SK-N-SH (cell line): ENCODE results near the gene CHRM4. TPM values are rescaled to one million over a fixed set of nuclear protein-coding genes. Genes with fewer than 3 reads are reported as not detected.

ENCODE experiments used
- CTCF ChIA-PET: fragments of 300-600, 350-600 bp; formaldehyde crosslinking; extraction: SDS; loops from one replicate; lab custom pipeline; 2021; lab: Yijun Ruan, JAX
- POLR2A ChIA-PET: fragments of 350-600 bp; sonication (Branson Sonifier 250); formaldehyde crosslinking; extraction: SDS; loops from one replicate; lab custom pipeline; 2020; ENCODE audit warnings: antibody characterized with exemption, inconsistent platforms; lab: Yijun Ruan, JAX
- DNase-seq: peaks from one replicate; pipeline ENCODE4 v3.0.0; 2012
- H2AFZ ChIP-seq: fragments of 200-600 bp; sonication (generic); 2 replicates; pipeline ENCODE4 v1.8.1; 2016; ENCODE audit warnings: antibody characterized with exemption, mild to moderate bottlenecking, low read depth
- H3F3A ChIP-seq: fragments of 200-600 bp; sonication (generic); replicated peaks from 2 replicates; pipeline ENCODE3; 2016; ENCODE audit warnings: antibody characterized with exemption, mild to moderate bottlenecking; ENCODE audit not compliant: insufficient read depth
- H3K27ac ChIP-seq, 2 experiments: fragments of 200-500 bp in 1 of 2; fragments of 200-600 bp in 1 of 2; sonication (Bioruptor generic) in 1 of 2; sonication (generic), shearing (Covaris generic) in 1 of 2; 2 replicates each; pipeline versions ENCODE4 v1.5.1 to v1.6.1; 2014 to 2016; ENCODE audit warnings: low read depth in 2 of 2, inconsistent platforms in 1 of 2, low read length in 1 of 2, mild to moderate bottlenecking in 1 of 2, mixed read lengths in 1 of 2
- H3K27me3 ChIP-seq: fragments of 200-600 bp; sonication (generic), shearing (Covaris generic); 2 replicates; pipeline ENCODE4 v1.6.1; 2016; ENCODE audit warnings: mixed run types; ENCODE audit not compliant: insufficient read depth
- H3K36me3 ChIP-seq, 2 experiments: fragments of 200-500 bp in 1 of 2; fragments of 200-600 bp in 1 of 2; sonication (Bioruptor generic) in 1 of 2; sonication (generic) in 1 of 2; replicated peaks in 1 of 2; 2 replicates each; pipeline versions ENCODE3 to v1.5.1; 2014 to 2016; ENCODE audit warnings: low read length in 1 of 2, mild to moderate bottlenecking in 1 of 2; ENCODE audit not compliant: insufficient read depth in 2 of 2, control insufficient read depth in 1 of 2
- H3K4me1 ChIP-seq, 2 experiments: fragments of 200-500 bp in 1 of 2; fragments of 200-600 bp in 1 of 2; sonication (Bioruptor generic) in 1 of 2; sonication (generic), shearing (Covaris generic) in 1 of 2; 2 replicates each; pipeline versions ENCODE4 v1.5.1 to v1.6.1; 2014 to 2016; ENCODE audit warnings: low read depth in 1 of 2, low read length in 1 of 2, mixed run types in 1 of 2; ENCODE audit not compliant: insufficient read depth in 2 of 2, control insufficient read depth in 1 of 2
- H3K4me2 ChIP-seq: fragments of 200-600 bp; sonication (generic), shearing (Covaris generic); 2 replicates; pipeline ENCODE4 v1.6.1; 2017; ENCODE audit warnings: mixed run types
- H3K4me3 ChIP-seq, 2 experiments: fragments of 200-500 bp in 1 of 2; fragments of 200-600 bp in 1 of 2; sonication (Bioruptor generic) in 1 of 2; sonication (generic), shearing (Covaris generic) in 1 of 2; 2 replicates each; pipeline versions ENCODE4 v1.5.1 to v1.8.1; 2014 to 2016; ENCODE audit warnings: low read depth in 2 of 2, inconsistent platforms in 1 of 2, low read length in 1 of 2, mild to moderate bottlenecking in 1 of 2, mixed read lengths in 1 of 2, moderate library complexity in 1 of 2
- H3K79me2 ChIP-seq: fragments of 200-600 bp; sonication (generic); 2 replicates; pipeline ENCODE4 v1.8.1; 2017; ENCODE audit warnings: mild to moderate bottlenecking; ENCODE audit not compliant: insufficient read depth
- H3K9ac ChIP-seq: fragments of 200-600 bp; sonication (generic); 2 replicates; pipeline ENCODE4 v1.6.1; 2017; ENCODE audit warnings: mixed run types
- H3K9me2 ChIP-seq: fragments of 200-600 bp; sonication (generic); 2 replicates; pipeline ENCODE4 v1.6.1; 2017; ENCODE audit warnings: mixed run types
- H3K9me3 ChIP-seq: fragments of 200-600 bp; sonication (generic); 2 replicates; pipeline ENCODE4 v1.6.1; 2017; ENCODE audit warnings: mixed run types, mild to moderate bottlenecking, moderate library complexity
- H4K20me1 ChIP-seq: fragments of 200-600 bp; sonication (generic); 2 replicates; pipeline ENCODE4 v1.6.1; 2017; ENCODE audit warnings: mild to moderate bottlenecking, mixed run types; ENCODE audit not compliant: insufficient read depth
- CTCF ChIP-seq: fragments of 200-600 bp; sonication (generic); IDR thresholded peaks from 2 replicates; pipeline ENCODE4 v1.6.1; 2017; ENCODE audit warnings: antibody characterized with exemption, mild to moderate bottlenecking, moderate library complexity
- ELF1 ChIP-seq: IDR thresholded peaks from 2 replicates; pipeline ENCODE4 v1.4.0; 2012
- EP300 ChIP-seq, 2 experiments: IDR thresholded peaks; 2 replicates each; pipeline versions ENCODE4 v1.4.0 to v1.6.1; 2012; ENCODE audit warnings: borderline replicate concordance in 1 of 2, low read depth in 1 of 2, low read length in 1 of 2
- FOSL2 ChIP-seq: IDR thresholded peaks from 2 replicates; pipeline ENCODE4 v1.4.0; 2012; ENCODE audit warnings: low read depth, mild to moderate bottlenecking, moderate library complexity, borderline replicate concordance
- GABPA ChIP-seq: IDR thresholded peaks from 2 replicates; pipeline ENCODE4 v1.4.0; 2012; ENCODE audit warnings: low read depth, mild to moderate bottlenecking
- MAX ChIP-seq: IDR thresholded peaks from 2 replicates; pipeline ENCODE4 v1.4.0; 2012; ENCODE audit warnings: low read depth
- MXI1 ChIP-seq: IDR thresholded peaks from 2 replicates; pipeline ENCODE4 v1.6.1; 2012; ENCODE audit warnings: mild to moderate bottlenecking, low read depth, low read length, improper control_type of control experiment
- NRF1 ChIP-seq: IDR thresholded peaks from 2 replicates; pipeline ENCODE4 v1.6.1; 2012; ENCODE audit warnings: low read depth, mild to moderate bottlenecking, low read length
- POLR2AphosphoS5 ChIP-seq: IDR thresholded peaks from 2 replicates; pipeline ENCODE4 v1.6.1; 2012; ENCODE audit warnings: low read depth, low read length
- RAD21 ChIP-seq: IDR thresholded peaks from 2 replicates; pipeline ENCODE4 v1.6.1; 2012; ENCODE audit warnings: mild to moderate bottlenecking, low read length
- RCOR1 ChIP-seq: fragments of 150-350 bp; IDR thresholded peaks from 2 replicates; pipeline ENCODE4 v1.6.1; 2017; ENCODE audit warnings: antibody characterized with exemption, low read length
- RFX5 ChIP-seq: IDR thresholded peaks from 2 replicates; pipeline ENCODE4 v1.6.1; 2012; ENCODE audit warnings: mild to moderate bottlenecking, improper control_type of control experiment, low read length
- RXRA ChIP-seq: IDR thresholded peaks from 2 replicates; pipeline ENCODE4 v1.4.0; 2012; ENCODE audit warnings: low read depth, mild to moderate bottlenecking, borderline replicate concordance
- SIN3A ChIP-seq: IDR thresholded peaks from 2 replicates; pipeline ENCODE4 v1.6.1; 2012; ENCODE audit warnings: low read depth, mild to moderate bottlenecking, low read length, moderate library complexity, borderline replicate concordance
- SMC3 ChIP-seq: IDR thresholded peaks from 2 replicates; pipeline ENCODE4 v1.6.1; 2012; ENCODE audit warnings: low read depth, low read length, improper control_type of control experiment
- TCF12 ChIP-seq: IDR thresholded peaks from 2 replicates; pipeline ENCODE4 v1.4.0; 2012
- ZBTB33 ChIP-seq: IDR thresholded peaks from 2 replicates; pipeline ENCODE4 v1.4.0; 2012; ENCODE audit warnings: low read depth, borderline replicate concordance
- WGBS: methylation state at CpG from one replicate; pipeline ENCODE4 v1.1.6; 2017; ENCODE audit warnings: low lambda C conversion rate; 5-methylcytosine and 5-hydroxymethylcytosine counted together
- polyA plus RNA-seq, 3 experiments: library from polyadenylated mRNA; depleted of rRNA; stranded (reverse); fragments of >200 nt; gene quantifications; 2 replicates each; pipeline ENCODE4 v1.2.3, GENCODE V29; 2012

CHRM4 gene
- polyA plus RNA-seq, 1 of the 3 experiments (the other 2 are of a cell fraction) = 0.26 TPM

GRCh38 chr11:46370253-46370652 lies 21.3 kb downstream of the CHRM4 start (continued):
- TF ChIP-seq ZBTB33 = no peak
- TF ChIP-seq, all 33 proteins: peak for 0

- Histone ChIP-seq H3K4me3 (no peak overlapping the region; a peak in 1 of 4 replicates), H2AFZ (no peak overlapping the region), H3K9ac (no peak overlapping the region), H3K27me3 (no peaks in the 10 kb centered on the region), H3K36me3 (peaks cover 5 to 15% of the 10 kb centered on the region in 2 experiments), H3K4me2 (no peak overlapping the region), H3F3A (peaks cover 8% of the 10 kb centered on the region), H3K79me2 (peaks cover 4% of the 10 kb centered on the region; the same call in 1 of the 2 replicates), H3K4me1 (peaks cover 4 to 19% of the 10 kb centered on the region in 2 experiments; a peak in 2 of 4 replicates), H3K9me2 (no peaks in the 10 kb centered on the region), H4K20me1 (no peaks in the 10 kb centered on the region), H3K9me3 (no peaks in the 10 kb centered on the region), H3K27ac (no peak overlapping the region)
- DNase-seq = peak; percentile 91
- ChIA-PET CTCF (interaction anchor here (0.9 to 18.0 kb wide), 16 partner anchors 9 to 176 kb away, joined by 3 to 423 read pairs (median 5); partner anchors contain the start of genes CHRM4, DGKZ and MDK), POLR2A (interaction anchor here (0.6 kb wide), 1 partner anchor 49 kb away, joined by 5 read pairs; no protein-coding TSS in a partner anchor)
- 70% methylated on average over 21 of the region's 25 CpGs for WGBS
- TF ChIP-seq MXI1 (peak; percentile 71; the same call in 1 of the 2 replicates), RAD21 (peak; percentile 64), SMC3 (peak; percentile 75), SIN3A (no peak), CTCF (peak; percentile 85), NRF1 (no peak), MAX (peak; percentile 53)
Measured at GRCh38 chr11:46369458-46370152, 22.0 kb downstream of the CHRM4 start.

- DNase-seq = no peak
- Histone ChIP-seq H4K20me1 (no peaks in the 10 kb centered on the region), H3K9me2 (no peaks in the 10 kb centered on the region), H3K27me3 (no peaks in the 10 kb centered on the region), H3K4me1 (peaks cover 11 to 36% of the 10 kb centered on the region in 2 experiments; a peak in 3 of 4 replicates), H3F3A (peaks cover 8% of the 10 kb centered on the region), H3K9me3 (no peaks in the 10 kb centered on the region), H2AFZ (no peak overlapping the region)
- 83% methylated on average over 9 of the region's 12 CpGs for WGBS
- CTCF ChIA-PET = interaction anchor here (0.7 to 18.0 kb wide), 14 partner anchors 11 to 522 kb away, joined by 3 to 423 read pairs (median 4); partner anchors contain the start of genes CHRM4 and DGKZ
- TF ChIP-seq POLR2AphosphoS5 (no peak), GABPA (no peak), ELF1 (no peak), RFX5 (no peak), RXRA (no peak), TCF12 (no peak), NRF1 (no peak), FOSL2 (no peak), EP300 (IDR thresholded peaks at IDR 0.05; ENCODE audit: borderline replicate concordance in 1 of 2, low read depth in 1 of 2, low read length in 1 of 2) (no peak), RCOR1 (no peak), ZBTB33 (no peak), RAD21 (no peak)
- TF ChIP-seq, all 33 proteins: peak for 0
- Histone ChIP-seq H3K4me3 (peak overlapping the region in 1 of 2 experiments; percentile 48; a peak in 1 of 4 replicates), H3K36me3 (peaks cover 5 to 10% of the 10 kb centered on the region in 2 experiments), H3K9ac (no peak overlapping the region), H3K4me2 (no peak overlapping the region), H3K79me2 (peaks cover 5% of the 10 kb centered on the region; the same call in 1 of the 2 replicates), H3K27ac (no peak overlapping the region; a peak in 1 of 4 replicates)
- POLR2A ChIA-PET = no interaction called here
Measured at GRCh38 chr11:46367916-46368267, 23.7 kb downstream of the CHRM4 start.
